ENCODE data around the gene APEX1. TPM values are rescaled to one million over a fixed set of nuclear protein-coding genes. Genes with fewer than 3 reads are reported as not detected.
A peak's percentile ranks its signal among the peaks of the same experiment; 100 is the strongest.

Gene APEX1
- total RNA-seq (2014; rRNA removed; shearing (Covaris generic)) = 43.8 and 60.4 TPM in 2 replicates

GRCh38 chr14:20454516-20455354 is at the start of gene APEX1, which contains the start of gene OSGEP:
Gene APEX1, plus strand, starts transcription at chr14:20455226. Its CDS starts 420 bp downstream, at chr14:20455646.
Gene OSGEP, minus strand, starts transcription at chr14:20454812. Its CDS starts 129 bp downstream, at chr14:20454683.
- peak; percentile 98 for DNase-seq (ENCODE audit: low read depth in 1 of 2, low spot score in 2 of 2)

DNA sequence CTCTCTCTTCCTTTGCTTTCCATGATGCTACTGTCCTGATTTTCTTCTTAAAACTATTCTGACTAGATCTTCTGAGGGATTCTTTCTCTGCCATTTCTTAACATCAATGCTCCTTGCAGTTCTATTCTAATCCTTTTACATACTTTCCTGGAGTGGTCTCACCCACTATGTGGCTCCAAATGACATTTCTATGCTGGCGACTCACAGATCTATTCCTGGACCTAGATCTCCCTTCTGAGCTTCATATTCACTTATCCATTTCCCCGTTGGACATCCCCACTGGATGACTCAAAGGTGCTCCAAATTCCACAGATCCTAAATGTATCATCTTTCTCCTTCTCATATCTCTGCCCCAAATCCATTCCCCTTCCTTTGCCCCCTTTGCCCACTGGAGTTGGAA is 45.8 kb upstream of the APEX1 start:
- Histone ChIP-seq H3K36me3 (peaks cover 27% of the 10 kb centered on the region), H3K4me1 (replicated peaks) (peaks cover 10% of the 10 kb centered on the region), H3K27ac (no peak overlapping the region), H3K4me3 (no peak overlapping the region), H3K27me3 (replicated peaks) (no peaks in the 10 kb centered on the region), H3K9me3 (replicated peaks) (no peaks in the 10 kb centered on the region)
- no peak for DNase-seq (ENCODE audit: low read depth in 1 of 2, low spot score in 2 of 2)

More at GRCh38 chr14:20454516-20455354, at the start of gene APEX1, which contains the start of gene OSGEP:
- Histone ChIP-seq H3K4me3 (peak within 1 kb of the TSS; percentile 57), H3K9me3 (replicated peaks) (no peaks in the 10 kb centered on the region), H3K36me3 (peaks cover 54% of the 10 kb centered on the region), H3K4me1 (replicated peaks) (peaks cover 6% of the 10 kb centered on the region), H3K27ac (peak within 1 kb of the TSS; percentile 88), H3K27me3 (replicated peaks) (no peaks in the 10 kb centered on the region)

- DNase-seq (ENCODE audit: low read depth in 1 of 2, low spot score in 2 of 2) = peak in 1 of 2 experiments; percentile 23
- Histone ChIP-seq H3K9me3 (replicated peaks) (no peaks in the 10 kb centered on the region), H3K27me3 (replicated peaks) (no peaks in the 10 kb centered on the region), H3K4me1 (replicated peaks) (peaks cover 10% of the 10 kb centered on the region), H3K27ac (no peak overlapping the region), H3K4me3 (peak overlapping the region; percentile 68), H3K36me3 (peaks cover 7% of the 10 kb centered on the region; the same call in 1 of the 2 replicates)
These were observed 42.6 kb upstream of the APEX1 start for GRCh38 chr14:20412411-20412810.

DNA sequence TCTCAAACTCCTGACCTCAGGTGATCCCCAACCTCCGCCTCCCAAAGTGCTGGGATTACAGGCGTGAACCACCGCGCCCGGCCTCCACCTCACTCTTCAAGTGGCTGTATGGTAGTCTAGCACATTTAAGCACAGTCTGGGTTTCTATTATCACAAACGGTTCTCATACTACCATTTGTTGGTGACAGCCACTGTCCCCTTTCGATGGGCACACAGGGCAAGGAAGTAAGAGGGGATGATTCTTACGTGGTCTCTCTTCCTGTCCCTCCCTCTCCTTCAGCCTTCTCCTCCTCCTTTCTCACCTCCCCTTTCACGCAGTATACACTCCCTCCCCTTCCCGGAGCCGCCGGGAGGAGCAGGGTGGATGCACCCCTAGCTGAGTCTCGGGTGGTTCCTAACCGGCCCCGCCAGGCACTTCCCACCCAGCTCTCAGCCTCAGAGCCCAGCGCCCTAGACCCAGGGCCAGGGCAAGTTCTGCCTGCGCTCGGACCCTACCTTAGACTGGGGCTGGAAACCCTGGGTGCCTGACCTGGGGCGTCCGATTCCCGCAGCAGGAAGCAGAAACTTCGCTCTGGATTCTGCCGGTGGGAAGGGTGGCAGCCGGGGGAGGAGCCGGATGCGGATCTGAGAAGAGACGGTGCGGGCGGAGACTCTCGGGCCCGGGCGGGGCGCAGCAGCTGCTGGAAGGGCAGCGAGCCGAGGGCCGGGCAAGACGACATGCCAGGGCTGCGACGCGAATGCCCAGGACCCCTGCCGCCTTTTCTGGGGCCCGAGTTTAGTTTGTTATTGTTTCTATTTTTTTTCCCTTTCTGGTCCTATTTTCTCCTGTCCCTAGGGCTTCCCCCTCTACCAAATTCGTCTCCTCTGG is 41.9 kb upstream of the APEX1 start, which contains the start of gene TEP1:
Gene TEP1, minus strand, starts transcription at position 626 of the 868 bp plus-strand sequence. CDS start 5,062 bp downstream, outside the sequence.
- H3K4me3 ChIP-seq = peak within 1 kb of the TSS; percentile 68
- DNase-seq (ENCODE audit: low read depth in 1 of 2, low spot score in 2 of 2) = peak; percentile 83 to 85
- H3K4me1 ChIP-seq (replicated peaks) = peaks cover 10% of the 10 kb centered on the region
- H3K27me3 ChIP-seq (replicated peaks) = no peaks in the 10 kb centered on the region
- peak within 1 kb of the TSS; percentile 53 for H3K27ac ChIP-seq
- no peaks in the 10 kb centered on the region for H3K36me3 ChIP-seq
- H3K9me3 ChIP-seq (replicated peaks) = no peaks in the 10 kb centered on the region

- no peaks in the 10 kb centered on the region for H3K27me3 ChIP-seq (replicated peaks)
- peak overlapping the region; percentile 53; the same call in 1 of the 2 replicates for H3K27ac ChIP-seq
- no peak for DNase-seq (ENCODE audit: low read depth in 1 of 2, low spot score in 2 of 2)
- no peaks in the 10 kb centered on the region for H3K9me3 ChIP-seq (replicated peaks)
- H3K36me3 ChIP-seq = no peaks in the 10 kb centered on the region
- H3K4me1 ChIP-seq (replicated peaks) = peaks cover 10% of the 10 kb centered on the region
- H3K4me3 ChIP-seq = peak overlapping the region; percentile 68
These were observed 41.3 kb upstream of the APEX1 start for GRCh38 chr14:20413744-20414082.

- no peaks in the 10 kb centered on the region for H3K27me3 ChIP-seq (replicated peaks)
- no peak overlapping the region for H3K4me3 ChIP-seq
- H3K27ac ChIP-seq = no peak overlapping the region
- H3K36me3 ChIP-seq = no peaks in the 10 kb centered on the region
- H3K9me3 ChIP-seq (replicated peaks) = no peaks in the 10 kb centered on the region
- peak in 1 of 2 experiments; percentile 40 for DNase-seq (ENCODE audit: low read depth in 1 of 2, low spot score in 2 of 2)
- peaks cover 10% of the 10 kb centered on the region for H3K4me1 ChIP-seq (replicated peaks)
These were observed 39.2 kb upstream of the APEX1 start for GRCh38 chr14:20415782-20416206.

- no peak for DNase-seq (ENCODE audit: low read depth in 1 of 2, low spot score in 2 of 2)
- H3K27ac ChIP-seq = no peak overlapping the region
- no peaks in the 10 kb centered on the region for H3K9me3 ChIP-seq (replicated peaks)
- H3K4me1 ChIP-seq (replicated peaks) = peaks cover 10% of the 10 kb centered on the region
- no peaks in the 10 kb centered on the region for H3K27me3 ChIP-seq (replicated peaks)
- H3K4me3 ChIP-seq = no peak overlapping the region
- no peaks in the 10 kb centered on the region for H3K36me3 ChIP-seq
These were observed 38.8 kb upstream of the APEX1 start for GRCh38 chr14:20416223-20416622.

DNA sequence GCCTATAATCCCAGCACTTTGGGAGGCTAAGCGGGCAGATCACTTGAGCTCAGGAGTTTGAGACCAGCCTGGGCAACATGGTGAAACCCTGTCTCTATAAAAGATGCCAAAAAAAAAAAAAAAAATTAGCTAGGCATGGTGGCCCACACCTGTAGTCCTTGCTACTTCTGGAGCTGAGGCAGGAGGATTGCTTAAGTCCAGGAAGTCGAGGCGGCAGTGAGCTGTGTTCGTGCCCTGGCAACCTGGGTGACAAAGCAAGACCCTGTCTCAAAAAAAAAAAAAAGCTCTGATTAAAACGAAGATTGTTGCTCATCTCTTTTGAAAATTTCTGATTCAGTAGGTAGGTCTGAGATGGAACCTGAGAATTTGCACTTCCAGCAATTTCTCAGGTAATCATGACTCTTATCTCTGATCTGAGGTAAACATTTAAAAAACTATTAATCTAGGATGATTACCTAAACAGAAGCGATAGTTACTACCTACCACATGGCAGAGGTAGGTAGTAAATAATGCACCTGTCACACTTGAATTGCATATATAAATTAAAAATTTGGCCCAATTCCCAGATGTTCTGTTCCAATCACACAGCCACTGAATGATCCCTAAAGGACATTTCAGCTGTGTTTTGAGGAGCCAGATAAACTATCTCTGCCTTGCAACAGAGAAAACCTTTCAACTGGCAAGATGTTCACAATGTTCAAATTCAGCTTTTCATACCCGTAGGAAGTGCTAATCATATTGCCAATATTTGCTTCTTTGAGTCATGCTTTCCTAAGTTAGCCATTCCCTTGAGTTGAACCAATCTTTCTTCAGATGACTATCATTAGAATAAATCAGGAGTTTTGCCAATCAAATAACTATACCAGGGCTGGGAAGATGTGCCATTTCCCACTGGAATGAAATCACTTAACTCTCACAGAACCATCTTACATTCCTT is 37.5 kb upstream of the APEX1 start:
- Histone ChIP-seq H3K36me3 (no peaks in the 10 kb centered on the region), H3K4me3 (no peak overlapping the region), H3K27me3 (replicated peaks) (no peaks in the 10 kb centered on the region), H3K27ac (no peak overlapping the region), H3K4me1 (replicated peaks) (peaks cover 4% of the 10 kb centered on the region), H3K9me3 (replicated peaks) (no peaks in the 10 kb centered on the region)
- no peak for DNase-seq (ENCODE audit: low read depth in 1 of 2, low spot score in 2 of 2)

GRCh38 chr14:20418501-20418909 is 36.5 kb upstream of the APEX1 start:
- no peaks in the 10 kb centered on the region for H3K36me3 ChIP-seq
- no peaks in the 10 kb centered on the region for H3K9me3 ChIP-seq (replicated peaks)
- DNase-seq (ENCODE audit: low read depth in 1 of 2, low spot score in 2 of 2) = no peak
- no peak overlapping the region for H3K27ac ChIP-seq
- H3K27me3 ChIP-seq (replicated peaks) = no peaks in the 10 kb centered on the region
- peaks cover 4% of the 10 kb centered on the region for H3K4me1 ChIP-seq (replicated peaks)
- H3K4me3 ChIP-seq = no peak overlapping the region

GRCh38 chr14:20419419-20419818 is 35.6 kb upstream of the APEX1 start:
- DNase-seq (ENCODE audit: low read depth in 1 of 2, low spot score in 2 of 2) = no peak
- Histone ChIP-seq H3K9me3 (replicated peaks) (no peaks in the 10 kb centered on the region), H3K4me1 (replicated peaks) (no peaks in the 10 kb centered on the region), H3K36me3 (no peaks in the 10 kb centered on the region), H3K4me3 (no peak overlapping the region), H3K27me3 (replicated peaks) (no peaks in the 10 kb centered on the region), H3K27ac (no peak overlapping the region)

DNA sequence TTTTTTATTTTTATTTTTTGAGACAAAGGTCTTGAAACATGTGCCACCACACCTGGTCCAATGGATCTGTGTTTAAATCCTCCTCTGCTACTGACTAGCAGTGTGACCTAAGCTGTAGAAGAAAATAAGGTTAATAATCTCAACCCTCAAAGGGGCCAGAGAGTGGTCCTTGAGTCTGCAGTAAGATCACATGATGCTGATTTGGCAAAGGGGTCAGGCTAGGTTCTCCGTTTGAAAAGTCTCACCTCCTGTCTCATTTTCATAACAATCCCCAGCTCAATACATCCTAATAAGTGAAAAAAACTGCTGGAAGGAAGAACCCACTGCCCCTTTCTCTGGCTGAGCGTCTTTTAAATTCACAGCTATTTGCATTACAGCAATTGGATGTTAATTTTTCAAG is 33.8 kb upstream of the APEX1 start:
- no peaks in the 10 kb centered on the region for H3K4me1 ChIP-seq (replicated peaks)
- H3K36me3 ChIP-seq = no peaks in the 10 kb centered on the region
- no peak overlapping the region for H3K4me3 ChIP-seq
- H3K9me3 ChIP-seq (replicated peaks) = no peaks in the 10 kb centered on the region
- no peak overlapping the region for H3K27ac ChIP-seq
- no peak for DNase-seq (ENCODE audit: low read depth in 1 of 2, low spot score in 2 of 2)
- H3K27me3 ChIP-seq (replicated peaks) = no peaks in the 10 kb centered on the region

GRCh38 chr14:20422886-20423285 is 32.1 kb upstream of the APEX1 start:
- Histone ChIP-seq H3K27me3 (replicated peaks) (no peaks in the 10 kb centered on the region), H3K4me3 (no peak overlapping the region), H3K4me1 (replicated peaks) (peaks cover 3% of the 10 kb centered on the region; the same call in 1 of the 2 replicates), H3K9me3 (replicated peaks) (no peaks in the 10 kb centered on the region), H3K27ac (no peak overlapping the region), H3K36me3 (no peaks in the 10 kb centered on the region)
- DNase-seq (ENCODE audit: low read depth in 1 of 2, low spot score in 2 of 2) = no peak

GRCh38 chr14:20424851-20425250 is 30.2 kb upstream of the APEX1 start:
- DNase-seq (ENCODE audit: low read depth in 1 of 2, low spot score in 2 of 2) = no peak
- Histone ChIP-seq H3K36me3 (no peaks in the 10 kb centered on the region), H3K4me3 (no peak overlapping the region), H3K27ac (no peak overlapping the region), H3K27me3 (replicated peaks) (no peaks in the 10 kb centered on the region), H3K9me3 (replicated peaks) (no peaks in the 10 kb centered on the region), H3K4me1 (replicated peaks) (peaks cover 3% of the 10 kb centered on the region; the same call in 1 of the 2 replicates)
